GM19043 (cell line): ENCODE results near the gene CD109.
"Not testable (repeated sequence)": the region's sequence is repeated elsewhere in the genome, so short reads cannot be mapped to it uniquely, and the experiment has no call there.

Experiments used
- ATAC-seq: cut with Tn5 transposase; IDR thresholded peaks from one replicate; pipeline ENCODE4 v1.9.1; 2021; ENCODE audit warnings: low read depth; ENCODE audit not compliant: unreplicated experiment

Gene CD109

DNA sequence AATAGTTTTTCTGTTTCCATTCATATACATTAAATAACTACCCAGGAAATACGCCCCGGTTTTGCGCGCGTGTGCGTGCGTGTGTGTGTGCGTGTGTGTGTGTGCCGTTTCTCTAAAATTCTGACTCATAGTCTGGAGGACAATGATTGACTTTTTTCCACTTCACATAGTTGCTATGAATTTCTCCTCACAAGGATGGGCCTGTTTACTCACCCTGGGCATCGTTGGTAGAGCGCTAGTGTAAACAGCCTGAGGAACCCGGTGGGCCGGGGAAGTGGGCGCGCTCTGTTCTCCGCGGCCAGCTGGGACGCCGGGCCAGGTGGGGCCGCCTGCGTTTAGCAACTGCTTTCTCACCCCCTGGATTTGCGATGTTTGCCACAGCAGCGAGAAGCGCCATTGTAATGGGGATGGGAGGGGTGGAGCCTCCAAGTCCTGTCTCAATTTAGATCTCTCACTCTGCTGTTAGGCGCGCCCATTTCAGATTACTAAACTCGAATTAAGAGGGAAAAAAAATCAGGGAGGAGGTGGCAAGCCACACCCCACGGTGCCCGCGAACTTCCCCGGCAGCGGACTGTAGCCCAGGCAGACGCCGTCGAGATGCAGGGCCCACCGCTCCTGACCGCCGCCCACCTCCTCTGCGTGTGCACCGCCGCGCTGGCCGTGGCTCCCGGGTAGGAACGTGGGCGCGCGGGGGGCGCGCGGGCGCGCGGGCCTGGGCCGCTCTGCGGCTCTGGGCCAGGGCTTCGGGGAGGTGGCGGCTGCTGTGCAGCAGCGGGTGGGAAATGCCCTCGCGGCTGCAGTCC, at the start of gene CD109:
Gene CD109 (plus strand): TSS at position 585 of the 803 bp plus-strand sequence. CDS start 13 bp downstream, at position 598.
- peak; percentile 49 for ATAC-seq

DNA sequence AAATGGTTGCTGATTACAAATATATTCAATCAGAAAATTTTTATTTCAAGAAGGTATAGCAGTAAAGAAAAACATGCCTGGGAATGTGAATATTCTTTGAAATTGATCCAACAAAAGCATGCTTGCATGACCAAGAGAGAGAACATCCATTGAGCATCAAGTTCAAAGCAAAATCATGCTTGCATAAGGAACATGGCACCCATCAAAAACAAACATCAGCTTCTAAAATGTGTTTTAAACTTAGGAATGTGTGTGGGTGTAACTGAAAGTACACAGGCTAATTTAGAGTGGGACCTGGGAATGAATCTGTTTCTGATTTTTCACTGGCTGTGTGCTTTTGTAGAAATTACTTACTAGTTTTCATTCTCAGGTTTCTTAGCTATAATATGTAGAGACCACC, 47.8 kb upstream of the CD109 start:
- ATAC-seq, result no peak

DNA sequence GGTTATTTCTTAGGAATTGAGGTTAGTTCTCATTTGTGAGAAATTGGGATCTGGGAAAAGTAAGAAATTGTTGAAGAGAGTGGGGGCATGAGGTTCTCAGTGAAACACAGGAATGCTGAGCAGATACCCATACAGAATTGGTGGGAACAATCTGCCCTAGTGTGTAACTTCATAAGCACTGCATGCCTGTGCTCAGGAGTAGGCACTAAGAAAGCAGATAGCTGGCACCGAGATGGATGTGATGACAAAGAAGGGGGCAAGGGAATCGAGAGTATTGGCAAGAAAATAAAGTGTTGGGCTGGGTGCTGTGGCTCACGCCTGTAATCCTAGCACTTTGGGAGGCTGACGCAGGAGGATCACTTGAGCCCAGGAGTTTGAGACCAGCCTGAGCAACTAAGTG, 46.2 kb upstream of the CD109 start:
- ATAC-seq, result no peak

DNA sequence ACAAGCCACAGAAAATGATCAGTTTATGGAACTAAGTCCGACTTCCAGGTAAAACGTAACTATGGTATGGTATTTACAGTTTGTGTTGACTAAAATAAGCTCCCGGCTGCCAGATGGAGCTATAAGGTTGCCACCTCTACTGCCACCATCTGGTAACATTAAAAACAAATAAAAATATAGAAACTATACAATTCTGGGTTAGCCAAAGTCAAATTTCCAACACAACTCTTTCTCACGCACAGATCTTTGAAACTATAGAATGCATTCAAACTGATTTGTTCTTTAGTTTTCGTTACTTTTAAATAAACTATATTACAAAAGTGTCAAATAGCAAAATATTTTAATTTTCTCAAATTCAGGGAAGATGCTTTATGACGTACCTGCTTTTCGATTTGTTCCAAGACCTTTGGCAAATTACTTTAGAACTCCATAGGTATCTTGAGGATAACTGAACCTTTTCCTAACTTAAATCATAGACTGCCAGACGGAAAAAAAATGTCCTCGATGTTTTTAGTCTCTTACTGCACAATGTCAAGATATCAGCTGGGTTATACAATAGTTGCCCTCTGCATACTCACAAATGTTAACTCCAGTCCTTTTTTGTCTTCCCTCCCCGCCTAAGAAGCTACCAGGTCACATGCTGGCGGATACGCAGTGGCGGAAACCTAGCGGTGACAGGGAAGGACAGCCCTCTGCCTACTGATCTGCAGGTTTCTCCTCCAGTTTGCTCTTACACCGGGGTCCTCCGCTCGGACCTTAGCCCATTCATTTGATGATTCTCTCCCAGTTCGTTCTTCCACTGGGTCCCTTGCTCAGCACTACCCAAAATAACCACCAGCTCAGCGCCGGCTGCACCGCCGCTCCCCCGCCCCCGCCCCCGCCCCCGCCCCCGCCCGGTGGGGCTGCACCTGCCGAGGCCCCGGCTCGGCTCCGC, 43.1 kb upstream of the CD109 start:
- peak; percentile 35 for ATAC-seq

DNA sequence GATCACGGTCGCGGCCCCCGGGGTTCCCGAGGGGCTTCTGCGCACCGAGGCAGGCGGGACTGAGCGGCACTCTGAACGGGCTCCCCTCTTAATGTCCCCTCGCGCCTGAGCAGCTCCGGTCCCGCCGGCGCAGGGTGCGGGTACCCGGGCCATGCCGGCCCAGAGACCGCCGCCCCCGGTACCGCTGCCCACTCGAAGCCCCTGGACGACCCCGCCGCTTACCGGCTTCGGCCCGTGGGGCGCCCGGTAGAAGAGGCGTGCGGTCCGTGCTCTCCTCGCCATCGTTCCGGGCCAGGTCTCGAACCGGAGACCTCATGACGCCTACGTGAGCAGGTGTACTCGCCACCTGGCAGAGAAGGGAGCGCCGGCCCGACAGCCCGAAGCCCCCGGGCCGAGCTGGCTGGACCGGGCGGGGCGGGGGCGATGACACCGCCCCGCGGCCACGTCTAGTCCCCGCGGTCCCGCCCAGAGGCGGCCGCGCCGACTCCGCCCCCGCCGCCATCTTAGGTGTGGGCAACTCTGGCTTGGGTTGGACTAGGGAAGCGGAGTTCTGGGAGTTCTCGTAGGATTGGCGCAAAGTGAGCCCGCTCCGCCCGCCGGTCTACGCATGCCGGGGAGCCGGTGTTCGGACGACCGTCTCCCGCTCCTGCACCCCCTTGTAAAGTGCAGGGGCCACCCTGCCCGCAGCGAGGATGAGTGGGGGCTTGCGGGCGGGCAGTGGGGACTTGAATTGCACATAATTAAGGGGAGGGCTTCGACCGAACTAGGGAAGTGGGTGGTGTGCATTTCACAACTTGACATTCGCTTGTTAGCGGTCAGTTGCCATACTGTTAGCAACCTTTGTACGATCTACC, 42.2 kb upstream of the CD109 start, which contains the start of gene SLC17A5:
Gene SLC17A5 (minus strand): TSS at position 422 of the 854 bp plus-strand sequence. CDS start 106 bp downstream, at position 316.
- peak; percentile 86 for ATAC-seq

DNA sequence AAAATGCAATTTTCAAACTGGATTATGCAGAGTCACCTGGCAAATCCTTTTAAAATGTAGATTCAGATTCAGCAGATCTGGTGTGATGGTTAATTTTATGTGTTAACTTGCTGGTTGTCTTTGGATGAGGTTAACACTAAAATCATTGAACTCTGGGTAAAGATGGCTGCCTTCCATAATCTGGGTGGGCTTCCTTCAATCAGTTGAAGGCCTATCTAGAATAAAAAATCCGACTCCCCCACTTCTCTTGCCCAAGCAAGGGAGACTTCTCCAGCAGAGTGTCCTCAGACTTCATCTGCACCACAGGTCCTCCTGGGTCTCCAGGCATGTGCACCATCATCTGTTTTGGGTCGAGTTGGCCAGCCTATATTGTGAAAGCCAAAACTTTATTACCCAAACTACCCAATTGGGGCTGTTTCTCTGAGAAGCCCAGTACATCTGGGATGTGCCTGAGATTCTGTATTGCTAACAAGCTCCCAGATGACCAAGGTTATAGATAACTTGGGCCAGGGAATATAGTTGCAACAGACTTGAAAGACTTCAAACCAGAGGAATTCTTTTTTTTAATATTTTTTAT, 40.6 kb upstream of the CD109 start:
- no peak for ATAC-seq

DNA sequence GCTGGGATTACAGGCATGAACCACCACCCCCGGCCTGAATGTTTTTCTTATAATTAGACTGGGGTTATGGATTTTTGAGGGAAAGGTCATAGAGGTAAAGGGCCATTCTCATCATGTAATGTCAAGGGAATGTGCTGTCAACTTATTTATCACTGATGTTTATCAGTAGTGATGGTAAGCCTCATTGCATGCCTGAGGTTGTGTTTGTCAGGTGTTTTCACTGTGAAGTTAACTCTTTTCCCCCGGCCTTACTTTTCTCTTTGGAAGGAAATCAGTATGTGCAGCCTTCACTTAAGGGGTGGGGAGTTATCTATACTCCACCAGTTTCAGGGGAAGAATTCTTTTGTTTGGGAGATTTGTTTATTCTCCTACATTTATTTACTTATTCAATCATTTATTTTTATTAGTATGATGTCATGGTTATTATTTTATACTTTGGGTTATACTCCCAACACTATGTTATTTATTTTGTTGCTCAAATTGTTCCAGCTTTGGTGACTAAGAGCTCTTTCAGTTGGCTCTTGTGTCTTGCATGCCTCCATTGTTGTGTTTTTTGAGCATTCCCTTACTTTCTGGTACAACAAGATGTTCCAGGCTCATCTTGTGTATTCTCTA, 39.4 kb upstream of the CD109 start:
- no peak for ATAC-seq

DNA sequence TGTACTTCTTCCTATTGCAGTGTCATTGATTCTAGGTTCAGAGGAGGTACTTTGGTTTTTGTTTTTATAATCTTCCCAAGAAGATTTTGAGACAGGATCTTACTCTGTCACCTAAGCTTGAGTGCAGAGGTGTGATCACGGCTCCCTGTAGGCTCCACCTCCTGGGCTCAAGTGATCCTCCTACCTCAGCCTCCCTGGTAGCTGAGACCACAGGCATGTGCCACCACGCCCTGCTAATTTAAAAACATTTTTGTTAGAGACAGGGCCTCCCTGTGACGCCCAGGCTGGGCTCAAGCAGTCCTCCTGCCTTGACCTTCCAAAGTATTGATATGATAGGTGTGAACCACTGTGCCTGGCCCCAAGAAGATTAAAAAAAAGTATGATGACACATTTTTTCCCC, 38.8 kb upstream of the CD109 start:
- ATAC-seq, result no peak

DNA sequence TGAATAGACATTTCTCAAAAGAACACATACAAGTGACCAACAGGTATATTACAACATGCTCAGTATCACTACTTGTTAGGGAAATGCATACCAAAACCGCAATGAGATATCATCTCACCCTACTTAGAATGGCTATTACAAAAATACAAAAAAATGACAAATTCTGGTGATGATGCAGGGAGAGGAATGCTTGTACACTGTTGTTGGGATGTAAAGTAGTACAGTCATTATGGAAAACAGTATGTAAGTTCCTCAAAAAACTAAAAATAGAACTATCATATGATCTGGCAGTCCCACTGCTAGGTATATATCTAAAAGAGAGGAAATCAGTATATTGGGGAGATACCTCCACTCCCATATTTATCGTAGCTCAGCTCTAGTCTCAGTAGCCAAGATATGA, 31.3 kb upstream of the CD109 start:
- ATAC-seq, result no peak

DNA sequence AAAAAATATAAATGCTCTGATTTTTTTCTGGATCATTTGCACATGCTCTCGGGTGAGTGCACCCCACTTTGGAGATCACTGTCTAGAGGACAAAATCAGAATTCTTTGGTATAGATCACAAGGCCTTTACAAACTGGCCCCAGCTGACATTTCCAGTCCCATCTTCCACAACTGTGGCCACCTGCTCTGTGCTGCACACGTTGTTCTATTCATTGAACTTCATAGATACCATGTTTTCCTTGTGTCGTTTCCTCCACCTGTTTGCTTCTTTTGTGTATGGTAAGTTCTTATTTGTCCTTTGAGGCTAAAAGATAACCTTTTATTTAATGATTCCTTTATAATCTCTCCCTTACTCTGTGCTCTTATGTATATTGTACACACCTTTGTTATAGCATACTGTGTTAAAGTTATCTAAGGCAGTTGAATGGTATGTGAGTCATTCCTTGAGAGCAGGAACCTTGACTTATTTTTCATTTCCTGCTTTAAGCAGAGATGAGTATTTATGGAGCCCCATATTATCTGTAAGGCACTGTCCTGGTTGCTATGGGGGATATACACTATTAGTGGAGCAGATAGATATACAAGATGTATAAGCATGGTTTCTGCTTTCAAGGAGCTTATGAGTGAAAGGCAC, 30.2 kb upstream of the CD109 start:
- peak; percentile 72 for ATAC-seq

DNA sequence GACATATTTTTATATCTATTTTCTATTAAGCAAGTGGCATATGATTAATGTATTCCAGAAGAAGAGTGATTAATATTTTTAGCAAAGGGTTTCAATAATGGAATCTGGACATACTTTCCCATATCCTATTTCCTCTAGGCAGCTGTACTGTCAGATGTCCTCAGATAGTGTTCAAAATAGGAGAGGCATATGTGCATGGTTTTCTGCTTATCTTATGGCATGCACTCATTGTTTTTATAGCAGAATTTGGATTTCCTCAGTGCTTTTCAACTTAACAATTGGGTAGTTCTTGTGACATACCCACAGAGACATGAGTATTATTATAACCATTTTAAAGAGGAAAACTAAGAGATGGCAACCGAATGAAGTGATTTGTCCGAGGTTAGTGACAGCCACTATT, 29.6 kb upstream of the CD109 start:
- ATAC-seq, result no peak

DNA sequence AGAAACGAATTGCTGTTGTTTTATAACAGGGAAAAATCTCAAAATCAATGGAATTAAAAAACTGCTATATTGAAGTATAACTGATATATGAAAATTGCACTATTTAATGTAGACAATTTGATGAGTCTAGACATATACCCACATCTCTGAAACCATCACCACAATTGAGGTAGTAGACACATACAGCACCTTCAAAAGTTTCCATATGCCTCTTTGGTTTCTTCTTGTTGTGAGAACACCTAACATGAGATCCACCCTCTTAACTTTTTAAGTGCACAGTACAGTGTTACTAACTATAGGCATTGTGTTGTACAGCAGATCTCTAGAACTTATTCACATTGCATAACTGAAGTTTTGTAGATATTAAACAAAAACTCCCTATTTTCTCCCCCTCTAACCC, 28.2 kb upstream of the CD109 start:
- ATAC-seq, result no peak

DNA sequence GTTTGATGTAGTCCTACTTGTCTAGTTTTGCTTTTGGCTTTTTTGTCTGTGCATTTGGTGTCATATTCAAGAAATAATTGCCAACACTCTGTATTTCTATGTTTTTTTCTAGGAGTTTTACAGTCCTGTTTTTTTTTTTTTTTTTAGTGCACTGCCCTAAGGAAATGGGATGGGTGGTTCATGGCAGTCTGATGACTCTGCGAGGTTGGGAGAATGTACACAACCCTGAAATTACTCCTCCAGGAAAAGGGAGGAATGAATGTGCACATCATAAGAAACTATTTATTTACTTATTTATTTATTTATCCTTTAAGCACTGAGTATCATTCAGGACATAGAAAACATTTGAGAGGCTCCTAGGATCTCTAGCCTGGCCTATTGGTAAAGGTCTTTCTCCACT, 27.0 kb upstream of the CD109 start:
- ATAC-seq, result no peak

DNA sequence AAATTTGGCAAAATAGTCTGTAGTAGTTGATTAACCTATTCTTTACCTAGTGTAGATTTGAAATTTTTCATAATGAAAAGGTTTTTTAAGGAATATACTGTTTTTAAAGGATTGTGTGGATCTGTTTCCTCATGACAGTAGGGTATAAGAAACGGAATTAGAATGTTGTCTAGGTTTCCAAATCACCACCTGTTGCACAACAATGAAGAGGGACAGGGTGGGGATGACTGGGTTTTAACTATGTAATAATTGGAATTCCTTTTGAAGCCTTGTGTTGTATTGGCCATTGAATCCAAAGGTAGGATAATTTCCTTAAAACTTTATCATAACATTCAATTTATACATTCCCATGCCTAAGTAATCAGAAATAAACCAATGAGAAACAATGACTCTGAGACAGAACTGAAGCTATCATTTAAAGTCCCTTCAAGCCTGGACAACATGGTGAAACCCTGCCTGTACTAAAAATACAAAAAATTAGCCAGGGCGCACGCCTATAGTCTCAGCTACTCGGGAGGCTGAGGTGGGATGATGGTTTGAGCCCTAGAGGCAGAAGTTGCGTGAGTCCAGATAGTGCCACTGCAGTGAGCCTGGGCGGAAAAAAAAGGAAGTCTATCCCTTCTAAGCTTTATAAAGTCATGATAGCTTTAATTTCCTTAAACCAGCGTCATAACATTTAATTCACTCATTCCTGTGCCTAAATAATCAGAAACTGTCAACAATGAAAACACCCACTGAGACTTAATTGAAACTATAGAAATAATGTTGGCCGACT, 23.9 kb upstream of the CD109 start:
- no peak for ATAC-seq

DNA sequence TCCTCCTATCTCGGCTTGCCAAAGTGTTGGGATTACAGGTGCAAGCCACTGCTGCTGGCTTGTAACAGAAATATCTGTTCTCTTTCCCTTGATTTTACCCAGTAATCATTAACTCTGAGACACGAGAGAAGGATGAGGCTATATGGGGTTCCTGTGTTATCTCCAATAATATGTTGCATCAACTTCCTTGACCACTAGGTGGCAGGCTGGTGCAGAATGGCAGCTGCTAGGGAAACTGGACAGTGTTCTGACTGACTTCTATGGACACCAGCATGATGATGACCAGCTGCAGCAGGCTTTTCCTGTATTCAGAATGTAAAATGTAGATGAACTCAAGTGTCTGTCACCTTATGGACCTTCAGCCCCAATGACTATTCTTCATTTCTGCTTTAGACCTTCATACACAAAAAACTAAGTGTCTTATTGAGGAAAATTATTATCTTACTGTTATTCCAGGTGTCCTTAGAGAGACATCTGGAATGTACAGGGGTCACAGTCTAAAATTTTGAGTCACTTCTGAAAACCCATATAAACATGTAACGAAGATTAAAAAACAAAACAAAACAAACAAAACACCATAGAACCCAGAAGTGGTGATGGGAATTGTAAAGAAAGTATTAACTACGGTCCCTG, 20.4 kb upstream of the CD109 start:
- ATAC-seq, result peak; percentile 97

DNA sequence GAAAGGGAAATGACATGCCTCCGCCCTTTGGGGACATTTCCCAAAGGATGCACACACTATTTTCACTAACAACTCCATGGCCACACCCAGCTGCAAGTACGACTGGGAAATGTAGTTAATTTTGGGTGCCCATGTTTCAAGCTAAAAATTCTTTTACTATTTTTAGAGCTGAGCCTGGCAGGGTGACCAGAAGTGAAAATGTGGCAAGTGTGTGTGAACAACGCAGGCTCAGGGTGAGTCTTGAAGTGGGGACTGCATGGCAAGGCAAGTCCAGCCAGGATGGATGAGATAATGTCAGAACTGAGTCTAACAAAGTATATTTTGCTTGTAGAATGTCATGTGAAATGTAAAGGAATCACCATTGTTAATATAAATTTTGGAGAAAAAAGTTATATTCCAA, 17.0 kb upstream of the CD109 start:
- ATAC-seq, result no peak

DNA sequence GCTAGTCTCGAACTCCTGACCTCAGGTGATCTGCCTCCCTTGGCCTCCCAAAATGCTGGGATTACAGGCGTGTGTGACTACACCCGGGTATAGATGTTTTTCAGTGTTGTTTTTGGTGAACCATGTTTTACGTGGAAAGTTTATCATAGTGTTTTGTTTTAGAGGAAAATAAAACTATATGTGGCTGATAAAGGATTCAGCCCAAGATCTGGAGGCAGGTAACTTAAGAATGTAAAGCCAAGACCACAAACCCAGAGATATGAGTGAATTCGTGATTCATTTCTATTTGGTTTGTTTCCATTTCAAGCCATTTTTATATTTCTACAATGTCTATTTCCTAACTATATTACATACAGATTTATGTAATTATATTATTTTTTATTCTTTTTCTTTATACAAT, 16.2 kb upstream of the CD109 start:
- ATAC-seq, result not testable (repeated sequence)

DNA sequence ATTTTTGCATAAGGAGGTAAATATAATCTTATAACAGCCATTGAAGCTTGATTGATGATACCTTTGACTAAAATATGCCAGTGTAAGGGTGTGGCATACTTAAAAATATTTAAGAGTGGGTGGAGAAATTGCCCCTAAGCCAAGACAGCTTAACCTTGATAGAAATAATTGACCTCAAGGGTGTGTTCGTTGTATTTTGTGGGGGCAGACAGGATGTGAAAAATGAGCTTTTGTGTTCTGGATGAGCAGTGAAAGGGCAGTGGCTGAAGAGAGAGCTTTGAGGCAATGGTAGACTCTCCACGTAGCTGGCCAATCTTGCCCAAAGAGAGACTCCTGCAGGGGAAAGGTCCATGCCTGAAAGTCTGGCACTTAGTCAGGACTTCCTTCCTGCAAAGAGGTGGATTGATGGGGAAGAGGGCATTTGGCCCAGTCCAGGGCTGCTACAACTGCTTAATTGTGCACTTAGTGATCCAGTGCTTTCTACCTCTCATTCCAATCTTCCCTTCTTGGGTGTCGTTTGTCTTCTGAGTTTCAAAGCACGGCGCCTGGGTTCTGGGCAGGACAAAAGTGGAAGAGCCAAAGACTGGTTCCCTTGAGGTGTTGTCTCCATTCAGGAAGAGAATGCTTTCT, 15.6 kb upstream of the CD109 start:
- ATAC-seq, result no peak
